Adipocyte (in vitro differentiated cells): ENCODE measurements around the gene PDIA5.

Experiments
- DNase-seq: peaks from one replicate; pipeline ENCODE4 v3.0.0-alpha.2; 2015; ENCODE audit warnings: low read depth
- H3K27me3 ChIP-seq: replicated peaks from 2 replicates; pipeline ENCODE4 v1.7.0; 2013; ENCODE audit warnings: mild to moderate bottlenecking, low read length, moderate library complexity; ENCODE audit not compliant: control insufficient read depth, insufficient read depth
- H3K36me3 ChIP-seq: 2 replicates; pipeline ENCODE4 v1.7.0; 2013; ENCODE audit warnings: low read length, mild to moderate bottlenecking, moderate library complexity; ENCODE audit not compliant: control insufficient read depth, insufficient read depth, severe bottlenecking
- H3K4me1 ChIP-seq: 2 replicates; pipeline ENCODE4 v1.7.0; 2013; ENCODE audit warnings: mild to moderate bottlenecking, low read length, moderate library complexity; ENCODE audit not compliant: control insufficient read depth, insufficient read depth
- H3K4me3 ChIP-seq: 2 replicates; pipeline ENCODE4 v1.7.0; 2013; ENCODE audit warnings: mild to moderate bottlenecking, low read length, moderate library complexity
- H3K9ac ChIP-seq: 2 replicates; pipeline ENCODE4 v1.7.0; 2013; ENCODE audit warnings: mild to moderate bottlenecking, low read length, moderate library complexity
- H3K9me3 ChIP-seq: 2 replicates; pipeline ENCODE4 v1.7.0; 2013; ENCODE audit warnings: mild to moderate bottlenecking, low read length, moderate library complexity; ENCODE audit not compliant: control insufficient read depth

The PDIA5 gene

DNA sequence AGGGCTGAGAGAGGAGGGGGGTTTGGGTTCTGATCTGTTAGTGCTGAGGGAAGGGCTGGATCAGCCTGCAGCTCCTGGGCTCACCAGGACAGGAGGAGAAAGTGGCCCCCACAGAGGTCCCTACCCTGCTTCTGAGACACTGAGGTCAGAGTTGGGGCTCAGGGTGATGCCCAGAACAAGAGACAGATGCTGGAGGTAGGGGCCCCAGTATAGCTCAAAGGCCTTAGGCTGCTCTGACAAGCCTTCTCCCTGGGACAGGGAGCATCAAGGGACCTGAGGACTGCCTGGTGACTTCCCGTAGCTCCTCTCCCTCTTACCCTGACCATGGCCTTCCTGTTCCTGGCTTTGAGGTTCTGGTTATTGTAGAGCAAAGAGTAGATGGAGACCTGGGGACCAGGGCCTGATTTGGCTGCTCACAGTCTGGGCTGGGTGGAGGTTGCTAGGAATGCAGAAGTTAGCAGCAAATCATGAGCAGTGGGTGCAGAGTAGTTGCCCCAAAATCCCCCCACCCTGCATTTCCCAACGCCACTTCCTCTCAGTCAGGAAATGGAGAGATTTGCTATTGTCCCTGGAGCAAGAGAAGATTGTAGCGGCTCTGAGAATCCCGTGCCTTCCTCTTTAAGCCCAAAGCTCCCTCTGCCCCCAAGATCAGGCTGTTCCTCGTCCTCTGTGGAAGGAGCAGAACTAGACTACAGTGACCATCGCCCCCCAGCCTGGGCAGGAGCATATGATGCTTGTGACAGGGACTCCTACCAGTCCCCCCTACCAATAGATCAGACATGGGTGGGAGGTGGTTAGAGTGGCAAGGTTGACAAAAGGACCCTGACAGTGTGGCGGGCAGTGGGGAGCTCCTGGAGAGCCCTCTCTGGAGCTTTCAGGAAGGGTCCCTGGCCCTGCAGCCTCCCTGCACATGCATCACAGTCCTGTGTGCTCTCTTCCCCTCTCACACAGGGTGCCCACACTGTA is 87.5 kb downstream of the PDIA5 start:
- Histone ChIP-seq H3K4me1 (no peaks in the 10 kb centered on the region), H3K9ac (no peak overlapping the region), H3K36me3 (peaks cover 89% of the 10 kb centered on the region), H3K27me3 (no peaks in the 10 kb centered on the region), H3K4me3 (no peak overlapping the region), H3K9me3 (no peaks in the 10 kb centered on the region)
- no peak for DNase-seq

DNA sequence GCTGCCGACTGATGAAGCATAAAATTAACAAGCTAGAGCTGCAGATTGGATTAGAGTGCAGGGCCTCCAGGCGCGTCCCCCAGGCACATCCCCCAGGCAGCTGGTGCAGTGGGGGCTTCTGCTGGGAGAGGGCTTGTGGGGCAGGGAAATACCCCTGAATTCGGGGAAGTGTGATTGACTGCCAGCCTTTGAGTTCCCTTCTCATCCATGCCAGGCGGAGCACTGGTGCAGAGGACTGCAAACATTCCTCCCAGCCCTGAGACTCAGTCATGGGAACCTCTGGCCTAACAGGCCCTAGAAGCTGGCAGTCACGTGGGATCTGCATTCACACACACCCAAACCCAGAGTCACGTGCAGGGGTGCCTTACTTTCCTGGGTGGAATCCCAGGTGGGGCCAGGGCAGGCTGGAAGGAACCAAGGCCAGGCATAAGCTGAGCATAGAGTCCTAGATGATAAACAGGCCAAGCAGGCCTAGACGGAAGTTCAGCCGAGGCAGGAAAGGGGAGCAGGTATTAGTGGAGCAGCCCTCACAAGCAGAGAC is 88.7 kb downstream of the PDIA5 start:
- peaks cover 89% of the 10 kb centered on the region for H3K36me3 ChIP-seq
- no peak for DNase-seq
- H3K9me3 ChIP-seq, result no peaks in the 10 kb centered on the region
- no peak overlapping the region for H3K4me3 ChIP-seq
- H3K9ac ChIP-seq, result no peak overlapping the region
- H3K4me1 ChIP-seq, result no peaks in the 10 kb centered on the region
- H3K27me3 ChIP-seq, result no peaks in the 10 kb centered on the region

DNA sequence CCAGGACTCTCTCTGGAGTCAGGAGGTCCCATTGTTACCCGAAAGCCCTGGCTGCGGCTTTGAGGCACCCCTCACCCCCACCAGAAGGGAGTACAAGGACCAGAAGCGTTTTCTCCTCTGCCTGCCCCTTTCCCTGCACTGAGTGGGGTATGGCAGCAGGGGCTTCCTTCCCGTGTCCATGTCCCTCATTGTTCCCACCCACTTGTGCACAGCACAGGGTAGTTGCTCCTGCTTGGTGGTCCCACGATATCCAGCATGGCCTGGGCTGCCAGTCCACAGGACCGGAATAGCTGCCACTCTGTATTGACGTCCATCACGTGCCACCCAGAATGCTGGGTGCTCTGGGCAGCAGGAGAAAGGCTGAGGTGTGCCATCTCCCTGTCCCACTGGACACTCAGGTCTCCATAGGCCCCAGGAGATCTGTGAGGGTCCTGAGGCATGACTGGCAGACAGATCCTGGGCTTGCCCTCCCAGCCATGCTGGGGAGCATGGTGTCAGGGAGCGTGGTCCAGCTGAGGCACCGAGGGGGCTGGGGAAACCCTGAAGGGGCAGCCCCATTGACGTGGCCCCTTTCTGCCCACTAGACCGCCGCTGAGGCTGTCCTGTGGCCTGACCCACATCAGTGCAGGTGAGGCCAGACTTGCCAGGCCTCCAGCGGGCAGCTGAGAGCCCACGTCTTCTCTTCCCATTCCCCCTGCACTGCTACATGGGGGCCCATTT is 89.6 kb downstream of the PDIA5 start:
- no peak overlapping the region for H3K9ac ChIP-seq
- H3K4me3 ChIP-seq, result no peak overlapping the region
- peaks cover 87% of the 10 kb centered on the region for H3K36me3 ChIP-seq
- H3K4me1 ChIP-seq, result no peaks in the 10 kb centered on the region
- no peak for DNase-seq
- no peaks in the 10 kb centered on the region for H3K9me3 ChIP-seq
- H3K27me3 ChIP-seq, result no peaks in the 10 kb centered on the region

DNA sequence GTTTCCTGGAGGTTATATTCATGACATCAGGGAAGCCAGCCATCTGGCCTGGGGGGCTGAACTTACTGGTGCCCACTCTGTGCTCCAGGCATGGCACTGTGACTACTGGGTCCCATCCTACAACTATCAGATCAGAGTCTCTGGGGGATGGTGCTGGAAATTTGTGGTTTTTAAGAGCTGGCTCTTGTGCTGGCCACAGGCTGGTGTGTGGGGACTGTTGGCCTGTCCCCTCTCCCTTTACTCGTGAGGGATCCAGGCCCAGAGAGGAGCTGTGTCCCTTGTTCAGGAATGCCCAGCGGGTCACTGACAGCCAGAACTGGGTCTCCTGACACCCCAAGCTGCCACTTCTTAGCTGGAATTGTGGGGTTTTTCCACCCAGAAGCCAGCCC is 90.4 kb downstream of the PDIA5 start:
- Histone ChIP-seq H3K4me3 (no peak overlapping the region), H3K36me3 (peaks cover 91% of the 10 kb centered on the region), H3K9me3 (no peaks in the 10 kb centered on the region), H3K9ac (no peak overlapping the region), H3K27me3 (no peaks in the 10 kb centered on the region), H3K4me1 (no peaks in the 10 kb centered on the region)
- DNase-seq, result no peak

DNA sequence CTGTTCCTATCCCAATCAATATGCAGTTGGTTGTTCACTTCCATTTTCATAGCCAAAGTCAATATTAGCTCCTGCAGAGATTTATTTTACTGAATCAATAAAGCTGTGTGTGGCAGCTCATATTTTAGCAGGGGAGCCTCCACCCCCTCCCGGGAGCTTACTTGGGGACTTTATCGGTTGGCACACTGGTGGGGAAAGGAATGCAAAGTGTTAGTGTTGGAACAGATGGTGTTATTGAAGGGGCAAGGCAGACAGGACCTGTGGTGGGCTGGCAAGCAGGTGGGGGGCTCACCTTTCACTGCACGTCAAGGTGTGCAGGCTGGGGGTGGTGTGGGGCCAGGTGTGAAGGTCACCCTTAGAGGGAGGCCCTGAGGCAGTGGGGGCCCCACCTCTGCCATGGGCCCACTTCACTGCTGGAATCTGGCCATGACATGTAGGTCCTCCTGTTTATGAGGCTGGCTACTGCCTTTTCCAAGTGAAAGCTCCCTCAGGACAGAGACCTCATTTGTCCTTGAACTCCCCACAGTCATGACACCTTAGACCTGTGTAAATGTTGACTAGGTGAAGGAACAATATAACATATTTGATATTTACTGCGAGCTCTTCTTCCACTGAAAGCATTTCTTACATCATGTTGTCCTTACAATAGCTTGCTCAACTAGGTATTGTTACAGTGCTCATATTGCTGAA is 90.9 kb downstream of the PDIA5 start:
- Histone ChIP-seq H3K4me3 (no peak overlapping the region), H3K9ac (no peak overlapping the region), H3K36me3 (peaks cover 89% of the 10 kb centered on the region), H3K4me1 (no peaks in the 10 kb centered on the region), H3K9me3 (no peaks in the 10 kb centered on the region), H3K27me3 (no peaks in the 10 kb centered on the region)
- DNase-seq, result no peak

DNA sequence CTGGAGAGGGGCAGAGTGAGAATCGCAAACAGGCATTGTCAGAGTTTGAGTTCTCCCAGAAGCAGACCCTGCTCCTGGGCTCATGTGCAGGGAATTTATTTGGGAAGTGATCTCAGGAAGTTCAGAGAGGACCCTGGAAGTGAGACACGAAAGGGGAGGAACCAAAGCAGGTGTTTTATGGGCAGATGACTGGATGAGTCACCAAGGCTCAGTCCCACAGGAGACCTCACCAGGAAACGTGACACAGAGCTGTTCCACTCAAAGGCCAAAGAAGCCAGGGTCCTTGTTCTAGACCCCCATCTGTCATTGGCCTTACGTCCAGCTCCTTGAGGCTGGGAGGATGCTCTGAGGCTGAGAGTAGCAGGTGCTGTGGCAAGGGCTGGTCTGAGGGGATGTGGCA is 91.5 kb downstream of the PDIA5 start:
- no peaks in the 10 kb centered on the region for H3K27me3 ChIP-seq
- H3K4me1 ChIP-seq, result no peaks in the 10 kb centered on the region
- no peaks in the 10 kb centered on the region for H3K9me3 ChIP-seq
- no peak overlapping the region for H3K4me3 ChIP-seq
- no peak for DNase-seq
- peaks cover 92% of the 10 kb centered on the region for H3K36me3 ChIP-seq
- H3K9ac ChIP-seq, result no peak overlapping the region

DNA sequence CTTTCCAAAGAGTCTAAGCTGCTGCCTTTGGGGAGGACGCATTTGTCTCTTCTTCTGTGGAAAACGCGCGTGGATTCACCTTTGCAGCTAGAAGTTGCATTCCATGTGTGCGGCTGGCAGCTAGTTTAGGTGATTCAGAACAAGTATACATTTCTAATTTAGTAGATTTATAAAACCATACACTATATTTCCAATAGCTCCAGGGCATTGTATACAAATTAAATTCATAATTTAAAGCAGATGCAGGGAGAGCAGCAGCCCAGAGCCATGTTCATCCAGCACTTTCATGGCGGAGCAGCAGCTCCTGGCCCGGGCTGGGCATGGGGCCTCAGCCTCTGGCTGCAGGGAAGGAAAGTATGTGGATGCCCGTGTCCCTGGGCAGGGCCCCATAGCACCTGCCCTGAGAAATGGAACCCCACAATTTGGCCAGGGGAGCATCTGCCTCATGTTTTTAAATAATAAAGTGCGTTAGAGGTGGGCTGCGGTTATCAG is 92.1 kb downstream of the PDIA5 start:
- DNase-seq, result peak; percentile 10
- H3K4me3 ChIP-seq, result no peak overlapping the region
- H3K9ac ChIP-seq, result no peak overlapping the region
- no peaks in the 10 kb centered on the region for H3K27me3 ChIP-seq
- H3K36me3 ChIP-seq, result peaks cover 94% of the 10 kb centered on the region
- H3K4me1 ChIP-seq, result no peaks in the 10 kb centered on the region
- no peaks in the 10 kb centered on the region for H3K9me3 ChIP-seq

DNA sequence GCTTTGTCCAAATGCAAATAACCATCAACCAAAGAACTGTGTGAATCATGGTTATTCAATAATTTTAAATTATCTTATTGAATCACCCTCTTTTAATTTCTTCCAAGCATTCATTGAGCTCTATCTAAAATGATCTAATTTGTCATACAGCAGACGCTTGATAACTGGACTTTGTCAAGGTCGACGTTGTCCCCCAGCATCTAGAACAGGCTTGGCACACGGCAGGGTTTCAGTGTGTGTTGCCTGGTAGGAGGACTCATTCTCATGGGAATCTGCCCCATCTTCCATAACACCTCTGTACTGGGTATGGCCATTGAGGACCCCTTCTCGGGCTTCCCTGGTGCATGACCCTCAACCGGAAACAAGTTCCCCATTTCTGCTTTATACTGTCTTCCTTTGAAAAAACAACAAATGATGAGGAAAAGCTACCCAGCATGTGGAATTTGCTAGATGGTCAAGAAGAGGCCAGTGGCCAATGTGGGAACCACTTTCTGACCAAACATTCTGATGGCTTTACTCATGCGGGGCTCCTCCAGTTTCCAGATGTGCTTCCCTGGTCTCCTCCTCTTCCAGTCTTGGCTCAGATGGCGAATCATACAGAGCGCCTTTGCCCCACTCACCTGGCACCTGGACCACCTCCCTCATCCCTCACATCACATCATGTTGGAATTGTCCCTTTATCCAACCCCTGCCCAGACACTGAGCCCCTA is 93.3 kb downstream of the PDIA5 start:
- DNase-seq, result peak; percentile 11
- Histone ChIP-seq H3K36me3 (peaks cover 94% of the 10 kb centered on the region), H3K9ac (no peak overlapping the region), H3K9me3 (no peaks in the 10 kb centered on the region), H3K4me3 (no peak overlapping the region), H3K4me1 (no peaks in the 10 kb centered on the region), H3K27me3 (no peaks in the 10 kb centered on the region)

DNA sequence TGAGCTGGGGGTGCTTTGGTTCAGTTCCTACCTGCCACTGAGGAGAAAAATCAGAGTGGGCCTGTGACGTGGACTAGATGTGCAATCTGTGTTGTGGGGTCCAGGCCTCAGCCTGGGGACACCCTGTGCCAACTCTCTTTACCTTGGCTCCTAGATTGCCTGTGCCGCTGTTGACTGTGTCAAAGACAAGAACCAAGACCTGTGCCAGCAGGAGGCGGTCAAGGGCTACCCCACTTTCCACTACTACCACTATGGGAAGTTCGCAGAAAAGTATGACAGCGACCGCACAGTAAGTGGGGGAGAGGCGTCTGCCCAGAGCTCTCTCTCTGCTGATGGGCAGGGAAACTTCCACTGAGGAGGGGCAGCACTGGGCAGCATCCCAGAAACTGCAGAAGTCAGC is 94.3 kb downstream of the PDIA5 start:
- Histone ChIP-seq H3K4me3 (no peak overlapping the region), H3K27me3 (no peaks in the 10 kb centered on the region), H3K36me3 (peaks cover 86% of the 10 kb centered on the region), H3K9me3 (no peaks in the 10 kb centered on the region), H3K9ac (no peak overlapping the region), H3K4me1 (no peaks in the 10 kb centered on the region)
- no peak for DNase-seq

DNA sequence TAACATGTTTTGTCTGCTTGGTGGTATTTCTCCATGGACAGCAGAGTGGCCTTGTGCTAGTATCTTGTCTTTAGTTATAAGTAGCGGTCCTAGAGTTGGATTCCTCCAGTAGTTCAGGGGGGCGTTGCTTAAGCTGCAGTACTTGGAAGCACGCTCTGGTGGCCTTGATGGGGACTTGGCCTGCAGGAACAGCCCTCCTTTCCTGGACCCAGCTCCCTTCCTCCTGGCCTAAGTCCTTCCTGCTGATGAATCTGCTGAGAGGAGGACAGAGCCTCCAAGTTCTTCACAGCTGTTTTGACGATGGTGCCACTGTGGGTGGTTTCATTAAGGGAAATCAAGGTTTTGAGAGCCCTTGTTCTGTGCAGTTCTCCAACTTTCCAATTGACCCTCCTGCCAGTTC is 96.3 kb downstream of the PDIA5 start:
- H3K27me3 ChIP-seq, result no peaks in the 10 kb centered on the region
- no peak overlapping the region for H3K4me3 ChIP-seq
- no peak for DNase-seq
- peaks cover 78% of the 10 kb centered on the region for H3K36me3 ChIP-seq
- H3K9me3 ChIP-seq, result no peaks in the 10 kb centered on the region
- no peaks in the 10 kb centered on the region for H3K4me1 ChIP-seq
- H3K9ac ChIP-seq, result no peak overlapping the region
